Neural cell (in vitro differentiated cells): ENCODE measurements around the gene PGAM2.

ENCODE experiments used
- EP300 ChIP-seq: fragments of 450-650 bp; conservative IDR thresholded peaks from 2 replicates; pipeline ENCODE4 v1.6.1; 2014; ENCODE audit warnings: antibody characterized with exemption, mild to moderate bottlenecking, moderate library complexity; ENCODE audit not compliant: poor library complexity, severe bottlenecking
- POLR2AphosphoS5 ChIP-seq: IDR thresholded peaks from 2 replicates; pipeline ENCODE4 v1.6.1; 2012
- TAF1 ChIP-seq: IDR thresholded peaks from 2 replicates; pipeline ENCODE4 v1.6.1; 2012; ENCODE audit warnings: low read depth
- TF ChIP-seq, protein P1 (sequence below): fragments of 450-650 bp; IDR thresholded peaks from 2 replicates; pipeline ENCODE4 v1.5.1; 2014; ENCODE audit warnings: antibody characterized with exemption, mild to moderate bottlenecking, moderate library complexity; ENCODE audit not compliant: poor library complexity, severe bottlenecking

GRCh38 chr7:44112231-44112996 is 47.0 kb upstream of the PGAM2 start:
- TF ChIP-seq, protein P1, sequence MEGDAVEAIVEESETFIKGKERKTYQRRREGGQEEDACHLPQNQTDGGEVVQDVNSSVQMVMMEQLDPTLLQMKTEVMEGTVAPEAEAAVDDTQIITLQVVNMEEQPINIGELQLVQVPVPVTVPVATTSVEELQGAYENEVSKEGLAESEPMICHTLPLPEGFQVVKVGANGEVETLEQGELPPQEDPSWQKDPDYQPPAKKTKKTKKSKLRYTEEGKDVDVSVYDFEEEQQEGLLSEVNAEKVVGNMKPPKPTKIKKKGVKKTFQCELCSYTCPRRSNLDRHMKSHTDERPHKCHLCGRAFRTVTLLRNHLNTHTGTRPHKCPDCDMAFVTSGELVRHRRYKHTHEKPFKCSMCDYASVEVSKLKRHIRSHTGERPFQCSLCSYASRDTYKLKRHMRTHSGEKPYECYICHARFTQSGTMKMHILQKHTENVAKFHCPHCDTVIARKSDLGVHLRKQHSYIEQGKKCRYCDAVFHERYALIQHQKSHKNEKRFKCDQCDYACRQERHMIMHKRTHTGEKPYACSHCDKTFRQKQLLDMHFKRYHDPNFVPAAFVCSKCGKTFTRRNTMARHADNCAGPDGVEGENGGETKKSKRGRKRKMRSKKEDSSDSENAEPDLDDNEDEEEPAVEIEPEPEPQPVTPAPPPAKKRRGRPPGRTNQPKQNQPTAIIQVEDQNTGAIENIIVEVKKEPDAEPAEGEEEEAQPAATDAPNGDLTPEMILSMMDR = no peak
- TF ChIP-seq EP300 = no peak
- no peak for TF ChIP-seq TAF1
- no peak for TF ChIP-seq POLR2AphosphoS5
